H1 (cell line): ENCODE data around the gene RAB5A. TPM values are rescaled to one million over a fixed set of nuclear protein-coding genes. Genes with fewer than 3 reads are reported as not detected.

Source experiments
- PHF8 ChIP-seq: fragments of 200-600 bp; sonication (generic); conservative IDR thresholded peaks from 2 replicates; pipeline ENCODE4 v1.7.1; 2012; ENCODE audit warnings: low read depth, mild to moderate bottlenecking, inconsistent platforms, low read length, moderate library complexity
- polyA plus RNA-seq, 7 experiments: library from polyadenylated mRNA; depleted of rRNA in 3 of 7; stranded (reverse) in 5 of 7; unstranded in 2 of 7; fragments of >200 nt in 5 of 7; fragments of 200-250 nt in 2 of 7; gene quantifications; 1 replicate in 5 of 7; 2 replicates in 1 of 7; 4 replicates in 1 of 7; pipeline versions ENCODE4 v1.2.1 to v1.2.3, GENCODE V29; 2011 to 2013; ENCODE audit warnings: missing spikeins in 2 of 7, mixed read lengths in 2 of 7
- total RNA-seq: library from RNA; stranded (reverse); fragmentation: NEBNext Ultra II Directional; extraction: Animal tissue kit (Norgen Biotek cat#: 25700); gene quantifications from 2 replicates; pipeline ENCODE4 v1.2.1, GENCODE V29; 2021
- TF ChIP-seq, protein P1 (sequence below): IDR thresholded peaks from 2 replicates; pipeline ENCODE4 v1.6.1; 2011; ENCODE audit warnings: low read depth, mild to moderate bottlenecking, low read length; ENCODE audit not compliant: insufficient read depth

Gene RAB5A
- total and polyA plus RNA-seq, 2 of the 8 experiments (the other 6 are each of a cell fraction or from before 2014, with no cell fraction given): 22.4 to 77.7 TPM

GRCh38 chr3:20027136-20027535, 80.2 kb downstream of the RAB5A start (continued):
- TF ChIP-seq, protein P1, sequence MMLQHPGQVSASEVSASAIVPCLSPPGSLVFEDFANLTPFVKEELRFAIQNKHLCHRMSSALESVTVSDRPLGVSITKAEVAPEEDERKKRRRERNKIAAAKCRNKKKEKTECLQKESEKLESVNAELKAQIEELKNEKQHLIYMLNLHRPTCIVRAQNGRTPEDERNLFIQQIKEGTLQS: no peak
- TF ChIP-seq PHF8: no peak
